GDM1 (cell line): ENCODE measurements around the gene ARHGEF26.

ENCODE experiments used
- DNase-seq: peaks from one replicate; lab custom pipeline; 2025; lab: John Stamatoyannopoulos, UW

Gene ARHGEF26

DNA sequence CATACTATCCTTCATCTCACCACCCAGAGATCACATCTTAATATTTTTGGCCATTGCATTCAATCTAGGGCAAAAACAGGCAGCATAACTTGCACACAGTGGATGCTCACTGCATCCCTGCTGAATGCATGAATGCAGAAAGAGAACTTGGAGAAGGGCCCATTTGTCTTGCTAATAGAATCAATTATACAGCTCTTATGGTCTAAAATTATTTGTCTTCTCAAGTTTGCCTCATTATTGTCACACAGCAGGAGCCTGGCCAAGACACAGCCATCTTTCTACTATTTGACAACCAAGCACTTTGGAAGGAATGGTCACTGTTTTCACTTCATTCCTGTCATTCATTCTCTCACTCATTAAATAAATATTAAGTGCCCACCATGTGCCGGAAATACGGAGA lies 1.2 kb upstream of the ARHGEF26 start:
- DNase-seq = no peak

DNA sequence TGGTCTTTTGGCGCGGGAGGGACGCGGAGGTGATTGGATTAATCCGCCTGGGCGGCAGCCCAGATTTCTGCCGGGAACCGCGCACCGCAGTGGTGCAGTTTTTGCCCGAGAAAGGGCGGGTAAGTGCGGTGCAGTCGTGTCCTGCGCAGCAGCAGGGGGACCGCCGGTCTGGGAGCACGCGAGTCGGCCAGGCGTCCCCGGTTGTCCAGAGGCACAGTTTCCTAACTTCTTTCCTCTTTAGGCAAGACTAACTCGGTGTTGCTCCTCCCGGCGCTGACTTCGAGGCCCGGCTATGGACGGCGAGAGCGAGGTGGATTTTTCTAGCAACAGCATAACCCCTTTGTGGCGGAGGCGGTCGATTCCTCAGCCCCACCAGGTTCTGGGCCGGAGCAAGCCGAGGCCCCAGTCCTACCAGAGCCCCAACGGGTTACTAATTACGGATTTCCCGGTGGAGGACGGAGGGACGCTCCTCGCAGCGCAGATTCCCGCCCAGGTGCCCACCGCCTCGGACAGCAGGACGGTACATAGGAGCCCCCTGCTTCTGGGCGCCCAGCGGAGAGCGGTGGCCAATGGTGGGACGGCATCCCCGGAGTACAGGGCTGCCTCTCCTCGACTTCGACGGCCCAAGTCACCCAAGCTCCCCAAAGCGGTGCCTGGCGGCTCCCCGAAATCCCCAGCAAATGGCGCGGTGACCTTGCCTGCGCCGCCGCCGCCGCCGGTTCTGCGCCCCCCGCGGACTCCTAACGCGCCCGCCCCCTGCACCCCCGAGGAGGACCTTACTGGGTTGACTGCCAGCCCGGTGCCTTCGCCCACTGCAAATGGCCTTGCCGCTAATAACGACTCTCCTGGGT lies 736 bp downstream of the ARHGEF26 start:
- DNase-seq = no peak

DNA sequence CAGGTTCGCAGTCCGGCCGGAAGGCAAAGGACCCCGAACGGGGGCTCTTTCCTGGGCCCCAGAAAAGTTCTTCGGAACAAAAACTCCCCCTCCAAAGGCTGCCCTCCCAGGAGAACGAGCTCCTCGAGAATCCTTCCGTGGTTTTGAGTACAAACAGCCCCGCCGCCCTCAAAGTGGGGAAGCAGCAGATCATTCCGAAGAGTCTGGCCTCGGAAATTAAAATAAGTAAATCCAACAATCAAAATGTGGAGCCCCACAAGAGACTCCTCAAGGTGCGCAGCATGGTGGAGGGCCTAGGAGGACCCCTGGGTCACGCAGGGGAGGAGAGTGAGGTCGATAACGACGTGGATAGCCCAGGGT lies 1.3 kb downstream of the ARHGEF26 start:
- DNase-seq = no peak

DNA sequence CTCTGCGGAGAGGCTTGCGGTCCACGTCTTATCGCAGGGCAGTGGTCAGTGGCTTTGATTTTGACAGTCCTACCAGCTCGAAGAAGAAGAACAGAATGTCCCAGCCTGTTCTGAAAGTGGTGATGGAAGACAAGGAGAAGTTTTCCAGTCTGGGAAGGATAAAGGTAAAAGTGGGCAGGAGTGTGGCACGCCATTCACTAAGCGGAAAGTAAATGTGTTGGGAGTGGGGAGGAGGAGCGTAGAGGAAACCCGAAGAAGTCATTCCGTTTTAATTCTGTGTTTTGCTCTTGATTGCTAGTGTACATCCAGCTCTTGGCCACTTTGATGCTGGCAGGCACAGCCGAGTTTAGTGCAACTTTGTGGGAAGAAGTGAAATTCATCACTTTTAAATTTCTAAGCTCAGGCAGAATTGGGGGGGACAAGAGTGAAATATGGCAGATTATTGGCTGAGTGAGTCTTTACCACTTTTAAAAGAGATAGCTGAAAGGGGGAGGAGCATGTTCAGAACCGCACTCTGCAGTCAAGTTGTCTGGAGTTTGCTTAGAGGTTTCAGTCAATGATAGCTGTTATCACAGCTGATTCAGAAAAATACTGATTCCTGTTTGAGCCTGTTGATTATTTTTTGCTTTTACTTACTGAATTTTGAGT lies 1.8 kb downstream of the ARHGEF26 start:
- no peak for DNase-seq

DNA sequence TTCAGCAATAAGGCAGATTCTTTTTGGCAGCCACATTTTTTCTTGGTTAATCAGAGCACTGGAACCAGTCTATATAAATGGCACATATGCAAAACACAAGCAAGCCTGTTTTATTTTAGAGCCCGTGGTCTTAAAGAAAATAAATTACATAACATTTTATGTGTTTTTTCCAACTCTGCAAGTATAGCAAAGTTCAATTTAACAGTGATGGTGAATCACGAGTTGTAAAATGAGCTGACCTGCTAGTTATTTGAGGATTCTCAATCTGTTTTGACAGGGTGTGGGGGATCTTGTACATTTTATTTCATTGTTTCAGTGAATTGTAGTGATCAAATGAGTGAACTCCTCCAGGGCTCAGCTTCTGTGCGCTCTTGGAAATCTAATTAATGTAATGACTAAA lies 2.7 kb downstream of the ARHGEF26 start:
- DNase-seq = no peak

DNA sequence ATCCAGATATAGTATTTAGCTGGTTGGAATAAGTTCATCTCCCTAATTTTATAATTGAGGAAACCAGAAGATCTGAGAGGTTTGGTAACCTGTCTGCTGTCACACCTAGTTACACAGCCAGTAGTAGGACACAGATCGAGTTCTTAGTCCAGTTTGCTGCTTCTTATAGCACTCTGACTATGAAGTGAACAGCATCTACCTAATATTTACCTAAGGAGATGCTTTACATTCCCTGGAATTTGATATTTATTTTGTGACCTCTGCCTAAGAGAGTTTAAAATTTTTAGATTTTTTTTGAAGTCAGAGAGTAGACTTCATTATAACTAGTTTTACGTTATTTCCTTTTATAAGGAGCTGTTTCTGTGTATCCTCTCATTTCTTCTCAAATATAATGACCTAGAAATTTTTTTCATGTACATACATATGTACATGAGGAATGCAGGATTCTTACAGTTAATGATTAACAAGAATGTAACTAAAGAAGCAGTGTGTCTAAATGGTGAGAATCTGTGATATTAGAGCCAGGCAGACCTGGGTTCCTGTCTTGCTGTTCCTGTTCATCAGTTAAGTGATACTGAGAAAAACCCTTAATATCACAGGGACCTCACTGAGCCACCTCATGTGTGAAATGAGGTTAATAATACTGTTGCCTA lies 4.3 kb downstream of the ARHGEF26 start:
- DNase-seq = no peak

DNA sequence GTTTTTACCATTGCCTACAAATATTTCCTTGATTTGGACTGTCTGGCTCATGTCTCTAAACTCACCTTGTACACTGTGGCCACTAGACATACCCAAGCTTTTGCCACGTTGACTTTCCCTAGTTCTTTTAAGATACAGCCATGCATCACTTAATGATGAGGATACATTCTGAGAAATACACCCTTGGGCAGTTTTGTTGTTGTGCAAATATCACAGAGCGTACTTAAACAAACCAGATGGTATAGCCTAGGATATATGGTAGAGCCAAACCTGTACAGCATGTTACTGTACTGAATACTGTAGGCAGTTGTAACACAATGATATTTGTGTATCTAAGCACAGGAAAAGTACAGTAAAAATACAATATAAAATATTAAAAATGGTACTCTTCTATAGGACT lies 5.5 kb downstream of the ARHGEF26 start:
- no peak for DNase-seq

DNA sequence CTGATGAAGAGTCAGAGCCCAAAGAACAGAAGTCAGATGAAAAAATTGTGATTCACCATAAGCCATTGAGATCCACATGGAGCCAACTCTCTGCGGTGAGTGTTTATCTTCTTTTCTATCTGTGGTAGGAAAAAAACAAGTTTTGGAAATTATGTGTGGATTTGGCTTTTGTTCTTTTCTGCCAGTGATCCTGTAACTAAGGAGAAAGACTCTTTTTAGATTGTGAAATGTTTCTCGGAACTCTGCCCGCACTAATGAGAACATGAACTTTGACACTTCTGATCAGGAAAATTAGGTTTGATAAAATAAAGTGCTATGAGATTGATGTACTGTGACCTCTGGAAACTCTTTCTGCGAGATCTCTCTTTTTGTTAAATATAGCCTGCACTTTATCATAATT lies 8.4 kb downstream of the ARHGEF26 start:
- DNase-seq = no peak

DNA sequence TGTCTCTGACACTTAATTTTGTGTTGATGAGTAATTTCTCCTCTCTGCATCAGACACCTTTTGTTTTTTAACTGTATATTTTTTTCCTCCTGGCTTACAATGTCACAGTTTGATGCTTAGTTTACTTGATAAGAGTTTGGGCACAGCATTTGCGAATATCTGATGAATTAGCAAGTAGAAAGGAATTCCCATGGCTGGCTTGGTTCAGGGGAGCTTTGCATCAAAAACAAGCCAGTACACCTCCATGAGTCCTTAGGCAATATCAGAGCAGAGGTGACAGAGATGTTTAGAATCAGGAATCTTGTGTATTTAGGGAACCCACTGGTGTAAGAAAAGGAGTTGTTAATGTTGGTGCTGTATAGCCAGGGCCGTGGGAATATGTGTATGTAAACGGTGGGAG lies 9.3 kb downstream of the ARHGEF26 start:
- DNase-seq = no peak

DNA sequence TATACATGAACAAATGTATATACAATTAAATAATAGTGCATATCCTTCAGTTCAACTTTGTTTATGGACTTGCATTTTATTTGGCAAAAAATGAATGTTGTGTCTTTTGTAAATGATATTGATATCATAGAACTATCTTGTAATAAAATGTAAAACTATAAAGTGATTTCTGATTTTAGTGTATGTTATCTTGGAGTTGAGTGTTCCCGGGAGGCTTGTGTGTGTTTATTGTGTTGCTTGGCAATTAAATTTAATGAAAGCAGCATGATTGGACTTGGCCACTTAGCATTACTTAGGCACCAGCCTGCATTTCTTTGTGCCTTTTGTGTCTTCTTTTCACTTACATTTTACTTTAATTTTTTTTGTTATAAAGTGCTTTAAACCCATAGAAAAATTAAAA lies 10.6 kb downstream of the ARHGEF26 start:
- no peak for DNase-seq

DNA sequence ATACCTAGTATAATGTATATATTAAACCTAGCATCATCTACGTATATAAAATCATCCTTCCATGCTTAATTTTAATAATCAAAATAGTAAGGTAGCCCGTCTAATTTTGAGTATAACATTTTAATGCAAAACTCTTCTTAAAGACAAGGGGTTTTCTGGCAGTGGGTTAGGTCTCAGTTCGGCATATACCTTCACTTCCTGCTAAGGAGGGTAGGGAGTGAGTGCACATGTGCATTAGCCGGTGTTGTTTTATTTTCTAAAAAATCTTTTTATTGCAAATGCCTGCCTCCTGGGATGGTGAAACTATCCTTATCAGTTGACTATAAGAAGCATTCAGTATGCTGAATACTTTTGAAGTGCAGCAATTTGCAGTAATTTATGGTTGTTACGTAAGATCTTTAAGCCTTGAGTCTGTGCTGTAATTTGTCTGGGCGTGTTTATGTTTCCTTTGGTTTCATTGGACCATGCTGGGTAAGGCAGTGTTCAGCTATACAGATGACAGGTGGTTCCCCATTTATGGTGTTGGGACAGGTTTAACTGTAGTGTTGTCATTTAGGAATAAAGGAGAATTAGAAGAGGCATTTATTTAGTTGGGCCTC lies 11.7 kb downstream of the ARHGEF26 start:
- DNase-seq = no peak

DNA sequence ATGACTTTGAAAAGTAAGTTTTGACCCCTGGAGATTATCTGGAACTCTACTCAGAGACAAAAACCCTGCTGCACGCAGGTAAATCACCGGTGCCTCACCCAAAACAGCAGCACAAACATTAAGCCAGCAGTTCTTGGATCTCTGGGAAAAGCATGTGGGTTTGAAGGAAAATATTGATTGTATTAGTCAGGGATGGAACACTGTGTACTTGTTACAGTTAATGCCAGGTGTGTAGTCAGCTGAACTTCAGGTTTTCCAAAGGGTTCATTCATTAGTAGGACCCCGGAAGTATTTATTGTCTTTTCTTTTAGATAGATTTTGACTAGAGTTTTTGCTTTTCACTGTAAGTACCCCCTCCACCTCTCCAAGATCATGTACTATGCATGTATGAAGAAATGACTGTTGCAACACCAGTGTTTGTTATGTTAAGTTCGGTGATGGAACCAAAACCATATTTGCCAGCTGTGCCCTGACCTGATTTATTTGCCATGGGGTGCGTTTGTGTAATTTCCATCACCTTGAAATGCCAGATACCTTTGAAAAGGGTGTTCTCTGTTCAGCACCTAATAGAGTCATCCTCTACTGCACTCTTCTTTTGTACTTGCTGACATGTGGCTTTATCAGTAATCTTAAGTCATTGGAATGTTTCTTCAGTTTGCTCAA lies 14.5 kb downstream of the ARHGEF26 start:
- no peak for DNase-seq

DNA sequence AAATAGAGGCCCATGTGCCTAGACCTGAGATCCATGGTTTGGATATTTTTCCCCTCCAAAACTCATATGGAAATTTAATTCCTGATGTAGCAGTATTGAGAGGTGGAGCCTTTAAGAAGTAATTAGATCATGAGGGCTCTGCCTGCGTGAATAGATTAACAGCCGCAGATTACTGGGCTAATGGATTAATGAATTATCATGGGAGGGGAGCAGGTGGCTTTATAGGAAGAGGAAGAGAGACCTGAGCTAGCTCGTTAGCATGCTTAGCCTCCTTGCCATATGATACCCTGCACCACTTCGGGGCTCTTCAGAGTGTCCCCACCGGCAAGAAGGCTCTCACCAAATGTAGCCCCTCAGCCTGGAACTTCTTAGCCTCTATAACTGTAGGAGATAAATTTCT lies 15.8 kb downstream of the ARHGEF26 start:
- no peak for DNase-seq

DNA sequence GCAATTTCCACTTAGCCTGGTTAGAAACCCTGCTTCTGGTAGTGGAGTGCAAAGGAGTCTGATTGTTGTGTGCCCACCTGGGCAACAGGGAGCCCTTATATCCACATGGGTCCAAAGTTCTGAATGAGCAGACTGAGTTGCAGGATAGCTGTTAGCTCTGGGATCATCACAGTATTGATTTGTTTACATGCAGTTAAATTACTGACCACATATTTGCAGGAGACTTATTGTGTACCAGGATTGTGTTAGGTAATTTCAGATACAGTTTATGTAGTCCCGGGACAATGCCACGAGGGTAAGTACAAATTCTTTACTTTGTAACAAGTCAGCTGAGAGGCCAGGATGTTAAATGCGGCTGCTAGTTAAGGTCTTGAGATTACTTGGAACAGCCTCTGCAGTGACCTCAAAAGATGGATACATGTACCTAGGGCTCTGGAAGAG lies 18.8 kb downstream of the ARHGEF26 start:
- DNase-seq = no peak

DNA sequence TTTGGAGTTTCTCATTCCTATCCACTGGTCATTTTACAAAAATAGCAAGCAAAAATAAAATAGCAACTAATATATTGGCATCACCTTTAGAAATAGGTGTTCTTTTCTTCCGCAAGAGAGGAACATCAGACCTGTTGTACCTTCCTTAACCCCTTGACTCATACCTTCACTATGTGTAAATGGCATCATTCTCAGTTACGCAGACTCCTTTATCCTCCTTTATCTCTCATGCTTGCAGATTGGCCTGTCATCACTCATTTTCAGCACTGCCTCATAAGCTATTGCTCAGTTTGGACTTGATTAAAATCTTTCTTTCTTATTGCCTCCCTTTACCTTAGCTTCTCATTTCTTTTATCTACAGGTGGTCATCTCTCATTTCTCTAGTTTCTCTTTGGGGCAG lies 21.4 kb downstream of the ARHGEF26 start:
- no peak for DNase-seq

DNA sequence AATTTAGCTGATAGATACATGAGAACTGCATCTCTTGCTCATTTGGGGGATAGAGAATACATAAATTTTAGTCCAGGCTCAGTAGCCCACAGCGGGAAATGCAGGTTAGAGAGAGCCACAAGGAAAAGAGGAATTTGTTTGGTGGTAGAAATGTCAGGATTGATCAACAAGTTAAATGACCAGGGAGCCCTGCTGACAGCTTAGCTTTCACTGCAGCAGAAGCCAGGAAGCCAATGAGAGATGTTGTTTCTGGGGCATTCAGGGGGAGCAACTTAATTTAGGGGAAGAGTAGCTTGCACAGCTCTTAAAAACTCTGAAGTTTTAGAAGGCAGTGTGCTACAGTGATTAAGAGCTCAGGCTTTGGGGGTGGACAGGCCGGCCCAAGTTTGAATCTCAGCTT lies 22.7 kb downstream of the ARHGEF26 start:
- no peak for DNase-seq

DNA sequence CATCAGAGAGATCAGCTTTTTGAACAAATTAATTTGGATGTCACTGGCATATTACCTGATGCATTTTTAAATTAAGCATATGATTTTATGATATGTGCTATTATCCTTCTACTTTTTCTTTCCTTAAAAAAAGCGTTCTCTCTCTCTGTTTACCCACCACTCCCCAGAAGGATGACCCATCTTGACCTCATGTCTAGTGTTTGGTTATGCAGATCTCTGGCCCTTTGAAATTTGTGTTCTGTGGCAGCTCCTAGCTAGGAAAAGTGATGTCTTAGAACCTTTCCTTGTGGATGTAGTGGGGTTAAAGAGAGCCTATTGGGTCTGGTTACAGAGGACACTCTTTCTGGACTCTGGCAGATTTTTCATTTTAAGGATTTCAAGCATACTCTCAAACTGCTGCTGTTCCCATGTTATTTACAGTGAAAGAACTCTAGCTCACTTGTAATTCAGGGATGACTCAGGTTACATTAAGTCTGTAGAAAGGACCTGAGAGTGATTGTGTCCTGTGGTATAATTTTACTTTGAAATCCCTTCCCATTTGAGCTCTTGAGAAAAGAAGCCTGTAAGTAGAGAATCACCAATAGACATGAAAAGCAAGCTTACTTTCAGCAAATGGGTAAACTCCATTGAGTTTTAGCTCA lies 23.8 kb downstream of the ARHGEF26 start:
- no peak for DNase-seq

DNA sequence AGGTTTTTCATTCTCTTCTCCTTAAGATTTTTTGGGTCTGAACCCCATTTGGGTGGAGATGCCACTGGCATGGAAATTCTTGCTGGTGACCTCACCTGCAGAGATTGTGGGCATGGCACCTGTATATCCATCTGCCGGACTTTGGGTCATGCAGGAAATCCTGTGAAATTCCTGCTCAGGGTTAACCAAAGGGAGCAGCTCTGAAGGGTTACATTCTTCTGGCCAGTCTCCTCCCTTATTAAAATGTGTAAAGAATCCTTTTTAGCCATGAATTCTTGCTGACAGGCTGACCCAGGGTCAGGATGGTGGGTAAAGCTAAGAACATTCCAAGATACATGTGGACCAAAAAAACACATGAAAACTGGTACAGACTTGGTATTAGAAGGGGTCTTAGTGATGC lies 27.4 kb downstream of the ARHGEF26 start:
- DNase-seq = no peak

DNA sequence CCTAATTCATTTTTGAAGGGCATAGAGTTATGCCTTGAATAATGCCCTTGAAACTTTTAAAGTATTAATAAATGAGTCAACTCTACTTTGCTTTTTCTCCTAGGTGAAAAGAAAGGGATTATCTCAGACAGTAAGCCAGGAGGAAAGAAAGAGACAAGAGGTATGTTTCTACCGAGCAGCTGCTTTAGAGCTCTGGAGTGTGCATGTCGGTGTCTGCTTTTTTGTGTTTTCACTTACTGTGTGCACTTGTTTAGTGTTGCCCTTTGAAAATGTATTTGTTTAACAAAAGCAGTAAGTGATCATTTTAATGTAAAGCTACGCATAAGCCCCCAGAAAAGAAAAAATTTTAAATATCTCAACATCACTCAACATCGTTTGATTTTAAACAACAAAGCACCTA lies 28.1 kb downstream of the ARHGEF26 start:
- no peak for DNase-seq

DNA sequence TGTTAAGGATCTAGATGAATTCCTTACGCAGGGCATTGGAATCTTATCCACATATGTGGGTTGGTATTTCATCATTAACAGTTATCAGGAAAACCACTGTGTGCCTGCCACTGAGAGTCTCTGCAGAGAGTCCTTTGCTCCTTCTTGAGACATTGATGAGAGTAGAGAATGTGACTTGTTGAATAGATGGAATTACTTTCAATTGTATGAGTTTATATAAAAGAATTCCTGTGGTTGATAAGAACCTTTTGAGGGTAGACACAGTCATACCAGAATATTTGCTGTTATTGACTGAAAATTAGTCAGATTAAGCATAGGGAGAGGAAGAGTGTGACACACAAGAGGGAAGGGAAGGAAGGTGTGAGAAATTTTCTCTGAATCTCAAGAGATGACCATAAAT lies 30.8 kb downstream of the ARHGEF26 start:
- no peak for DNase-seq

DNA sequence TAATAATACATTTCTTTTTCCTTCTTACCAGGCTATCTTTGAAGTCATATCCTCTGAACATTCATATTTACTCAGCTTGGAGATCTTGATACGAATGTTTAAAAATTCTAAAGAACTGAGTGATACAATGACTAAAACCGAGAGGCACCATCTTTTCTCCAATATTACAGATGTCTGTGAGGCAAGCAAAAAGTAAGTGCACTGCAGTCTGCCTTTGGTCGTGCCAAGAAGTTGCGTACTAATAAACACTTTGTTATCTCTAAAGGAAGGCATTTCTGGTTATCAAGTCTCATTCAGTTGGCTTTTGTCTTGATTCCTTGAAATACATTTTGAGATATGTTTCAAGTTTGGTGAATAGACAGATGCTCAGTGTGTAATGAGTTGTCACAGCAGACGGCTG lies 31.6 kb downstream of the ARHGEF26 start:
- no peak for DNase-seq

DNA sequence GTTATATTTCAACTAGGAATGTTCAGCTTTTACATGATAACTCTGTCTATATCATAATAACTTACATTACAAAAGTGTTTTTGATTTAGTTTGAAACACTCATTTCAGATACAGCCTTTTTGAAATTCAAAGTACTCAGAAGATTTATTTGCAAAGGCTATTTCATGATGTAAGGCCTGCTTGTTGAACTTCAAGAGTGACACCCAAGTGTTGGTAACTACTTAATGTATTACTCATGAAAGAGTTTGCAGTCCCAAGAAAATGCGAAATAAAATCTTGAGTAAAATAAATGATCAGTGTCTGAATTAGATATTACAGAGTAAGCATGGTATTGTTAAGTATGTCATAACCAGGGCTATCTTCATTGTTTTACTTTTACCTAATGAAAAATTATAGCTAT lies 35.3 kb downstream of the ARHGEF26 start:
- DNase-seq = no peak
